Neural progenitor cell (in vitro differentiated cells): ENCODE results near the gene RNH1. TPM values are rescaled to one million over a fixed set of nuclear protein-coding genes. Genes with fewer than 3 reads are reported as not detected.
A peak's percentile ranks its signal among the peaks of the same experiment; 100 is the strongest.

ENCODE experiments used
- DNase-seq: peaks from one replicate; pipeline ENCODE4 v3.0.0-alpha.2; 2016; ENCODE audit warnings: low spot score
- H2AFZ ChIP-seq: fragments of 200-600 bp; sonication (generic); replicated peaks from 2 replicates; pipeline ENCODE4 v1.6.1; 2016; ENCODE audit warnings: antibody characterized with exemption
- H3F3A ChIP-seq: fragments of 200-600 bp; sonication (generic); 2 replicates; pipeline ENCODE4 v1.6.1; 2016; ENCODE audit warnings: antibody characterized with exemption, low read depth
- H3K27ac ChIP-seq: fragments of 200-600 bp; sonication (generic); 2 replicates; pipeline ENCODE4 v1.5.1; 2016; ENCODE audit warnings: mild to moderate bottlenecking
- H3K27me3 ChIP-seq: fragments of 200-600 bp; sonication (generic); 2 replicates; pipeline ENCODE4 v1.6.1; 2016; ENCODE audit warnings: mild to moderate bottlenecking, moderate library complexity
- H3K36me3 ChIP-seq: fragments of 200-600 bp; sonication (generic); 2 replicates; pipeline ENCODE4 v1.5.1; 2016
- H3K4me1 ChIP-seq: fragments of 200-600 bp; sonication (generic); 2 replicates; pipeline ENCODE4 v1.6.1; 2016; ENCODE audit warnings: mixed run types
- H3K4me2 ChIP-seq: fragments of 200-600 bp; sonication (generic); 2 replicates; pipeline ENCODE4 v1.6.1; 2016
- H3K4me3 ChIP-seq: fragments of 200-600 bp; sonication (generic); 2 replicates; pipeline ENCODE4 v1.5.1; 2016
- H3K79me2 ChIP-seq: fragments of 200-600 bp; sonication (generic); 2 replicates; pipeline ENCODE4 v1.6.1; 2016; ENCODE audit warnings: low read depth
- H3K9ac ChIP-seq: fragments of 200-600 bp; sonication (generic); 2 replicates; pipeline ENCODE4 v1.6.1; 2016
- H3K9me3 ChIP-seq: fragments of 200-600 bp; sonication (generic); 2 replicates; pipeline ENCODE4 v1.5.1; 2016; ENCODE audit warnings: low read depth
- H4K20me1 ChIP-seq: fragments of 200-600 bp; sonication (generic); 2 replicates; pipeline ENCODE4 v1.6.1; 2016; ENCODE audit warnings: low read depth
- H3K27ac Mint-ChIP-seq: 3 replicates; pipeline ENCODE4 v1.8.0; 2021; ENCODE audit warnings: mixed read lengths
- H3K27me3 Mint-ChIP-seq: 2 replicates; pipeline ENCODE4 v1.8.0; 2022; ENCODE audit warnings: low read depth, mild to moderate bottlenecking, inconsistent platforms, moderate library complexity, mixed read lengths; ENCODE audit not compliant: insufficient read depth
- H3K36me3 Mint-ChIP-seq: 3 replicates; pipeline ENCODE4 v1.8.0; 2021; ENCODE audit warnings: mixed read lengths
- H3K4me1 Mint-ChIP-seq: 3 replicates; pipeline ENCODE4 v1.8.0; 2021; ENCODE audit warnings: mixed read lengths
- H3K4me3 Mint-ChIP-seq: 3 replicates; pipeline ENCODE4 v1.8.0; 2021; ENCODE audit warnings: mild to moderate bottlenecking, moderate library complexity, mixed read lengths
- H3K9me3 Mint-ChIP-seq: 3 replicates; pipeline ENCODE4 v1.8.0; 2020; ENCODE audit warnings: mixed read lengths
- CTCF ChIP-seq: fragments of 200-600 bp; sonication (generic); IDR thresholded peaks from 2 replicates; pipeline ENCODE4 v1.5.1; 2017; ENCODE audit warnings: antibody characterized with exemption, mild to moderate bottlenecking
- EZH2 ChIP-seq: fragments of 200-600 bp; sonication (generic); IDR thresholded peaks from 2 replicates; pipeline ENCODE4 v1.6.1; 2017; ENCODE audit warnings: antibody characterized with exemption, mild to moderate bottlenecking, moderate library complexity
- EZH2phosphoT487 ChIP-seq: fragments of 200-600 bp; sonication (generic); IDR thresholded peaks from 2 replicates; pipeline ENCODE4 v1.6.1; 2017; ENCODE audit warnings: antibody characterized with exemption
- total RNA-seq: library from RNA; depleted of rRNA; stranded (reverse); fragments of >200 nt; gene quantifications from 2 replicates; pipeline ENCODE4 v1.2.3, GENCODE V29; 2015; ENCODE audit warnings: low replicate concordance

RNH1 gene
- total RNA-seq, 1 donor from 2014 or later, result 10.5 TPM

- Mint-ChIP-seq H3K27ac (no peak overlapping the region), H3K27me3 (peaks cover 2% of the 10 kb centered on the region), H3K36me3 (peaks cover 35% of the 10 kb centered on the region), H3K4me3 (no peak overlapping the region), H3K9me3 (peaks cover 23% of the 10 kb centered on the region), H3K4me1 (no peaks in the 10 kb centered on the region)
- Histone ChIP-seq H3K79me2 (no peaks in the 10 kb centered on the region), H3K27me3 (no peaks in the 10 kb centered on the region), H3K4me1 (no peaks in the 10 kb centered on the region), H4K20me1 (no peaks in the 10 kb centered on the region), H3K36me3 (no peaks in the 10 kb centered on the region), H3K4me2 (no peak overlapping the region), H3K4me3 (no peak overlapping the region), H3F3A (peaks cover 7% of the 10 kb centered on the region), H2AFZ (no peak overlapping the region), H3K9ac (no peak overlapping the region), H3K9me3 (no peaks in the 10 kb centered on the region), H3K27ac (no peak overlapping the region)
- no peak for TF ChIP-seq EZH2
- no peak for TF ChIP-seq CTCF
- no peak for TF ChIP-seq EZH2phosphoT487
- DNase-seq, result no peak
Observed at GRCh38 chr11:514606-515005, 7.6 kb upstream of the RNH1 start.

- Histone ChIP-seq H3K4me1 (no peaks in the 10 kb centered on the region), H3K4me3 (no peak overlapping the region), H3K36me3 (no peaks in the 10 kb centered on the region), H3K9ac (no peak overlapping the region), H3K79me2 (peaks cover 4% of the 10 kb centered on the region), H3F3A (peaks cover under 1% of the 10 kb centered on the region), H4K20me1 (no peaks in the 10 kb centered on the region), H3K27me3 (no peaks in the 10 kb centered on the region), H3K4me2 (no peak overlapping the region), H2AFZ (no peak overlapping the region), H3K27ac (no peak overlapping the region), H3K9me3 (no peaks in the 10 kb centered on the region)
- H3K4me1 Mint-ChIP-seq, result peaks cover 3% of the 10 kb centered on the region
- H3K4me3 Mint-ChIP-seq, result peak overlapping the region; percentile 10
- H3K27me3 Mint-ChIP-seq, result no peaks in the 10 kb centered on the region
- DNase-seq, result no peak
- H3K36me3 Mint-ChIP-seq, result peaks cover 35% of the 10 kb centered on the region
- TF ChIP-seq EZH2phosphoT487, result no peak
- no peak for TF ChIP-seq EZH2
- no peak for TF ChIP-seq CTCF
- H3K27ac Mint-ChIP-seq, result no peak overlapping the region
- H3K9me3 Mint-ChIP-seq, result peaks cover 20% of the 10 kb centered on the region
Observed at GRCh38 chr11:512761-513595, 5.9 kb upstream of the RNH1 start.

DNA sequence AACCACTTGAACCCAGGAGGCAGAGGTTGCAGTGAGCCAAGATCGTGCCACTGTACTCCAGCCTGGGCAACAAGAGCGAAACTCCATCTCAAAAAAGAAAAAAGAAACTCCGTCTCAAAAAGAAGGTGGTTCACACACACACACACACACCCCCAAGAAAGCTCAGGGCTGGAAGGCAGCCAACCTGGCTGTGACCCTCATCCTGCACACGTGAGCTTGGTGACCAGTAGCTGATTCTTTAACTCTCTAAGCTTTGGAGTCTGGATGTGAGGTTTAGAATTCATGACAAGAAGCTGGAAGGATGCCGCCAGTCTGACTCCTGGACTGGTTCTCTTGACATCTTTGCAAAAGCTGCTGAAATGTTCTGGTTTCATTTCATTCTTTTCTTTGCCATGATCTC lies 1.9 kb upstream of the RNH1 start:
- H3K4me2 ChIP-seq, result no peak overlapping the region
- peaks cover 19% of the 10 kb centered on the region for H4K20me1 ChIP-seq
- no peak overlapping the region for H3K9ac ChIP-seq
- H3K27ac ChIP-seq, result no peak overlapping the region
- Mint-ChIP-seq H3K27ac (no peak overlapping the region), H3K36me3 (peaks cover 17% of the 10 kb centered on the region), H3K9me3 (no peaks in the 10 kb centered on the region), H3K4me3 (peak overlapping the region; percentile 97), H3K4me1 (peaks cover 14% of the 10 kb centered on the region), H3K27me3 (no peaks in the 10 kb centered on the region)
- TF ChIP-seq EZH2phosphoT487, result no peak
- TF ChIP-seq EZH2, result no peak
- TF ChIP-seq CTCF, result no peak
- no peak overlapping the region for H2AFZ ChIP-seq
- H3F3A ChIP-seq, result peaks cover 12% of the 10 kb centered on the region
- H3K4me1 ChIP-seq, result peaks cover 6% of the 10 kb centered on the region
- H3K9me3 ChIP-seq, result no peaks in the 10 kb centered on the region
- no peaks in the 10 kb centered on the region for H3K27me3 ChIP-seq
- H3K79me2 ChIP-seq, result peaks cover 24% of the 10 kb centered on the region
- H3K4me3 ChIP-seq, result no peak overlapping the region
- H3K36me3 ChIP-seq, result no peaks in the 10 kb centered on the region
- DNase-seq, result no peak
